Measurements from ENCODE around the gene ELFN1. TPM values are rescaled to one million over a fixed set of nuclear protein-coding genes. Genes with fewer than 3 reads are reported as not detected.
A peak's percentile ranks its signal among the peaks of the same experiment; 100 is the strongest.

ELFN1 gene
- total RNA-seq, 1 donor from 2014 or later, result 0.68 TPM

- ATAC-seq, result no peak
These were observed 26.8 kb downstream of the ELFN1 start for GRCh38 chr7:1696671-1697498.

GRCh38 chr7:1697499-1698125 lies 27.5 kb downstream of the ELFN1 start:
- ATAC-seq, result no peak

DNA sequence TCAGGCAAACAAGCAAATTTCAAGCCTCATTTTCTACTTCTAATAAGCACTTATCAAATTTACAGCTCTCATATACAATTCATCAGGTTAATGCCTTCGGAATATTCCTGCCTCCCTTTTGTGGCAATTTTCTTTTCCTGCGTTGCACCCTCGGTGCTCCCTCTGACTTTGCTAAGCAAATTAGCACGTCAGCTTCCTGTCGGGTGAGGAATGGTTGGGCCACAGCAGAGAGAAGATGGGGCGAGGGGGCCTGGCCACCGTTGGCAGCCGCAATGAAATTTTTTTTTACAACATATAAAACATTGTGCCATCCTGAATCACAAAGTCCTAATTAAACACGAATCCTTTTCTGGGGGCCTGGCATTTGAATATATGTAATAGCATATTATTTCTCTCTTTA lies 28.1 kb downstream of the ELFN1 start:
- ATAC-seq, result no peak

DNA sequence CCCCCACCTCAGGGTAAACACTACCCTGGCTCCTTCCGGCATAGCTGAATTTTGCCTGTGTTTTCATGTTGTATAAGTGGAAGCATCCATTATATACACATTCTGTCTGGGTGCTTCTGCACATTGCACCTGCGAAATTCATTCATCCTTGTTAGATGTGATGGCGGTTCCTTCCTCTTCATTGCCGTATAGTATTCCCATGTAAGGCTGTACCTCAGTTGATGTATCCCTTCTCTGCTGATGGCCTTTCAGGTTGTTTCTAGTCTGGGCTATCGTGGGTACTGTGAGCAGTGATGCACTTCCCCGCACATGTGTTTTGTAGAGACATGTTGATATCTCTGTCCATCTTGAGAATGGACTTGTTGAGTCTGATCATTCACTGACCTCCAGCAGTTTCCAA lies 28.9 kb downstream of the ELFN1 start:
- ATAC-seq, result no peak

- ATAC-seq, result no peak
These were observed 30.0 kb downstream of the ELFN1 start for GRCh38 chr7:1700086-1700485.

DNA sequence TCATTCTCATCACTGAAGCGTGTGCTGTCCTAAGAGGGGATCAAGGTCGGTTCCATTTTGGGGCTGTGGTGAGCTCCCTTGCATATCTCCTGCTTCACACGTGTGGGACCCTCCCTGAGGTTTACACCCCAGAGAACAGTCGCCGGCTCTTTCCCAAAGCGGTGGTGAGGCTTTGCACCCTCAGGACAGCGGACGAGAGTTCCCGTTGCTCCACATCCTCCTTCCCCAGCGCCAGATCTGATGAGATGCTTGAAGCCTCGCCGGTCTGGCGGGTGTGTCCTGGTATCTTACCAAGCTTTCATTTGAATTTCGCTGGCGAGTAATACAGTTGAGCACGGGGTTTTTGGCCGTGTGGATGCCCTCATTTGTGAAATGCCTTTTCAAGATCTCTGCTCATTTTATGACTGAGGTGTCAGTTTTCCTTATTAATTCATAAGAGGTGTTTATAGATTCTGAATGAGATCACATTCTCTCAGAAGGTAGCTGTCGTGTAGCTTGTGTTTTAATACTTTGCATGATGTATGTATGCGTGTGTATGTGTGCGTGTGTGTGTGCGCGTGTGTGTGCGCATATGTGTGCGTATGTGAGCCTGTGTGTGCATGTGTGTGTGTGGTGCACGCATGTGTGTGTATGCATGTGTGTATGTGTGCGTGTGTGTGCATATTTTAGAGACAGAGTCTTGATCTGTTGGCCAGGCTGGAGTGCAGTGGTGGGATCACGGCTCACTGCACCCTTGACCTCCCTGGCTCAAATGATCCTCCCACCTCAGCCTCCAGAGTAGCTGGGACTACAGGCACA lies 30.7 kb downstream of the ELFN1 start:
- no peak for ATAC-seq

- ATAC-seq, result no peak
These were observed 32.6 kb downstream of the ELFN1 start for GRCh38 chr7:1702652-1703051.

DNA sequence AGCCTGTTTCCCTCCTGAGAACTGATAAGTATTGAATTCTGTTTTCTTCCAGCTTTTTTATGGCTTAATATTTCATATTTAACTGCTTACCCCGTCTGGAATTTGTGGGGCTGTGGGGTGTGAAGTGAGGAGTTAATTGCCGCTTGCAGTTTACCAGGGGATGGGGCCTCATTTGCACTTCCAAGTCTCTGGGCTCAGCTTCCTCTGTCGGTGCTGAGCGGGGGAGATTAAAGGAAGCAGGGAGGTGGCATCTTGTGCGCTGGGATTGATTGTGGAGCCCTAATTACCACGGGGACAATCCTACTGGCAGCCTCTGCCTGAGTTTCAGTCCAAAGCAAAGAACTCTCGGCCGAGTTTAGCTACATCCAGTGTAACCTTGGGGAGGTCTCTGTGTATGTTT lies 33.4 kb downstream of the ELFN1 start:
- no peak for ATAC-seq

- ATAC-seq, result no peak
These were observed 34.1 kb downstream of the ELFN1 start for GRCh38 chr7:1703871-1704810.

DNA sequence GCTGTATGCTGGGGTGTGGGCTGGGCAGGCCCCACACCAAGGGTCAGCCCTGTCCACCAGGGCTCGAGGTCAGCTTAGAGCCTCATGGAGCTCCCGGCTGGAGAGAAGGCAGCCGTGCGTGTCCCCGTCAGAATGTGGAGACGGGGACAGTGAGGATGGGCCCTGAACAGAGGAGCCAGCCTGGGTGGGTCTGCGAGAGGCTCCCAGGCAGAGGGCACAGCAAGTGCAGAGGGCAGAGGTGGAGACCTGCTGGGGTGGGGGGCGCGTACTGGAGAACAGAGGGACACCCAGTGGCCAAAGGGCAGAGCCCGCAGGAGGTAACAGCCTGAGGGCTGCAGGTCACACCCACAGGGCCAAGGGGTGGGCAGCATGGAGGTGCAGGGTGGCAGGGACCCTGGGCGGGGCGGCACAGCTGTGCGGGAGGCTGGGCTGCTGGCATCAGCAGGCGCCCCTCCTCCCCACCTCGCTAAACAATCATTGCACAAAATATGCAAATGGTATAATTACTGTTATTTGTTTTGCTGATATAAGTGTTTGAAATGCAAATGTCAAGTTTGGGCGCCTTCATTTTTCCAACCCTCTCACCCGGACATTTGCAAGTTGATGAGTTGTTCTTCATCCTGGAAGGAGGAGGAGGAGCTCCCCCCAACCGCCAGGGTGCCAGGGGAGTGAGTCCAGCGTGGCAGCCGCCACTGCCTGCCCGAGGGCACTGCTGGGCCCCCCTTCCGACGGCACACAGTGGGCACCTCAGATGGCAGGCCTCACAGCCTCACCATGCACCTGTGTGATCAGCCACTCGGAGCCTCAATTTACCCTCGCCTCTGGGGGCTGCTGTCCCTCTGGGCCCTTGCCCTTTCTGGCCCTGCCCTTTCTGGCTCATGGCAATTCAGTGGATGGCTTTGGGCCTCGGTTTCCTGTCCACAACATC lies 35.0 kb downstream of the ELFN1 start:
- ATAC-seq, result no peak

DNA sequence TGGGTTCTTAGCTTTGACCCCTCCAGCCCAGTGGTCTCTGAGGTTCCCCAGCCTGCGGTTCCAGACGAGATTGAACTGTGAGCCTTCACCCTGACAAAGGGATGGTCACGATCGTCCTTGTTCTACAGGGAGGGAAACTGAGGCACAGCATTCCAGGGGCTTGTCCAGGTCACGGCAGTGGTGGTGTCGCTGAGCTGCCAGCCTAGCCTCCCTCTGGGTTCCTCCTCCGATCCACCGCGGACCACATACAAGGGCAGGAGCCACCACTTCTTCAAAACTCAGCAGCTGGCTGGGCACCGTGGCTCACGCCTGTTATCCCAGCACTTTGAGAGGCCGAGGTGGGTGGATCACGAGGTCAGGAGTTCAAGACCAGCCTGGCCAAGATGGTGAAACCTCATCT lies 35.8 kb downstream of the ELFN1 start:
- no peak for ATAC-seq

DNA sequence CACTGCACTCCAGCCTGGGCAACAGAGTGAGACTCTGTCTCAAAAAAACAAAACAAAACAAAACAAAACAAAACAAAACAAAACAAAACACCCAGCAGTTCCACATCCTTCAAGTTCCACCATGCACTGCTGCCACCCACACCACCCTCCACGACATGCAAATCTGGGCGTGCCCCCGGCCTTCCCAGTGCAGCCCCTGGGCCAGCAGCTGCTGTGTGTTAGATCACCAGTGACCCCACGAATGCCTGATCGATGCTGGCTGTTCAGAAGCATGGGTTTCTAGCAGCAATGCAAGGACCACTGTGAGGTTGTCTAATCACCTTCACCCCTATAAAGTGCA lies 36.3 kb downstream of the ELFN1 start:
- ATAC-seq, result no peak

GRCh38 chr7:1706721-1707613 lies 36.9 kb downstream of the ELFN1 start:
- peak; percentile 11 for ATAC-seq

- ATAC-seq, result no peak
These were observed 37.9 kb downstream of the ELFN1 start for GRCh38 chr7:1707756-1708595.

DNA sequence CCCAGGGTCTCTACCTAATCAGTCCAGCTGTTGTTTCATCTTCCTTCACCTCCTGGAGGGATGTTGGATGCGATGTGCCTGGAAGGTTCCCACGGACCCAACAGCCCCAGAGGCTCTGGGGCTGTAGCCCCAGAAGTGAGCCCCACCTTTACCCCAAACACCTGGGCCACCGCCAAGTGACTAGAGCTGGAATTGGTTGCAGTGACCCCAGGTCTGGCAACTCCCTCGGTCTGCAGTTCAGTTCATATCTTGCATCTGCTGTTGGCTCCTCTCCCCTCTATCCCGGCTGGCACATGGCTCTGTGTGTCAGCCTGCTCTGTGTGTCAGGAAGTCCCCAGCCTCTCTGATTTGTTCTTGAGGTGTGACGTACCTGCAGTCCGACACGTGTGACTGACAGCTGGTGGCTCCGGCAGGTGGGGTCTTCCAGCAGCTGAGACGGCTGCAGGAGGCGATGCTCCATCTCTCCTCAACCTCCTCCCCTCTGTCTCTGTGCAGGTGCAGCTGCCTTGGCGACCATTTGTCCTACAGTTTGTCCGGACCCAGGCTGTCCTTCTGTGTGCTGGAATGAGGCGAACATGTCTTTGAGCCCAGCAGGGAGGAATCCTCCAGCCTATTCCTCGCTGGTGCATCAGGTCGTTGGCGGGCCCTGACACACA lies 38.6 kb downstream of the ELFN1 start:
- ATAC-seq, result no peak

DNA sequence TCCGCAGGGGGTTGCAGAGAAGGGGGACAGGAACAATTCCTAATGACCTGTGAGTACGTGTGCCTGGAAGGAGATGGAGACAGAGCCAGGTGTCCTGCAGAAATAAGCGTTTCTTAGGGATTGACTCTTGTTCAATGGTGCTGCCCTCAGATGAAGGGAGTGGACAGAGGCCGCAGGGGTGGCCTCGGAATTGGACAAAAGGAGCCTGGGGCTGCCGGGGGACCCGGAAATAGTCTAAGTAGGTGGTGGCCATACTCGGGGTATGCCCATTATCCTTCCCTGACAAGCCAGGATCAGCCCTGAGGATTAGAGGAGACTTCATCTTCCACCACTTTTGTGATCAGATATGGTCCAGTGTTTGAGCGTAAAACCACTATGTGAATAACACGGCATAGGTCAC lies 39.2 kb downstream of the ELFN1 start:
- no peak for ATAC-seq

- no peak for ATAC-seq
These were observed 39.8 kb downstream of the ELFN1 start for GRCh38 chr7:1709900-1710299.

DNA sequence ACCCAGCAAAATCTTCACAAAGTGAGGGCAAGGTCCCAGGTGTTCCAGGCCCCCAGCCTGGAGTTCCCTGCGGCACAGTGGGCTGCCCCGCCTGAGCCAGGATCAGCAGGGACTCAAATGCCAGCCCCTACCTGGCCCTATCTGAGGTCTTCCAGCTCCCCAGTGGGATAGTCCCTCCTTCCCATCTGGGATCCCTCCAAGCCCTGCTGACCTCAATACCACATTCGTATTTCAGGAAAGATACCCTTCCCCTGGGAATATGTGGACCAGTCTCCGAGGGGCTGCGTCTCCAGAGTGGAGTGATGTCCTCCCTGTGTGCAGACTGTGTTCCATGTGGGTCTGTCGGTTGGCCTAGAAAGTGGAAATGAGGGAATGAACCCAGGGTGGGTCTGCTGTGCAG lies 40.9 kb downstream of the ELFN1 start:
- no peak for ATAC-seq
